ENCODE measurements around the gene R3HDM2.

R3HDM2 gene

GRCh38 chr12:57240066-57240921 is 190.5 kb downstream of the R3HDM2 start:
- DNase-seq (ENCODE audit: low read depth), result peak; percentile 65

- DNase-seq (ENCODE audit: low read depth), result no peak
These were observed 191.2 kb downstream of the R3HDM2 start for GRCh38 chr12:57239587-57240065.

GRCh38 chr12:57238854-57239554 is 191.8 kb downstream of the R3HDM2 start:
- peak; percentile 73 for DNase-seq (ENCODE audit: low read depth)

GRCh38 chr12:57237932-57238853 is 192.7 kb downstream of the R3HDM2 start:
- DNase-seq (ENCODE audit: low read depth), result no peak

GRCh38 chr12:57237596-57237931 is 193.3 kb downstream of the R3HDM2 start:
- DNase-seq (ENCODE audit: low read depth), result no peak

- DNase-seq (ENCODE audit: low read depth), result no peak
These were observed 193.8 kb downstream of the R3HDM2 start for GRCh38 chr12:57236925-57237595.

GRCh38 chr12:57236201-57236924 is 194.5 kb downstream of the R3HDM2 start:
- no peak for DNase-seq (ENCODE audit: low read depth)

- DNase-seq (ENCODE audit: low read depth), result no peak
These were observed 195.1 kb downstream of the R3HDM2 start for GRCh38 chr12:57235728-57236131.

GRCh38 chr12:57235017-57235727 is 195.7 kb downstream of the R3HDM2 start:
- DNase-seq (ENCODE audit: low read depth), result no peak

GRCh38 chr12:57234571-57235016 is 196.2 kb downstream of the R3HDM2 start:
- DNase-seq (ENCODE audit: low read depth), result no peak

- DNase-seq (ENCODE audit: low read depth), result no peak
These were observed 196.6 kb downstream of the R3HDM2 start for GRCh38 chr12:57234233-57234570.

- DNase-seq (ENCODE audit: low read depth), result no peak
These were observed 197.2 kb downstream of the R3HDM2 start for GRCh38 chr12:57233357-57234232.

GRCh38 chr12:57232156-57232756 is 198.6 kb downstream of the R3HDM2 start:
- DNase-seq (ENCODE audit: low read depth), result no peak

- no peak for DNase-seq (ENCODE audit: low read depth)
These were observed 199.4 kb downstream of the R3HDM2 start for GRCh38 chr12:57231276-57232021.

- no peak for DNase-seq (ENCODE audit: low read depth)
These were observed 200.3 kb downstream of the R3HDM2 start for GRCh38 chr12:57230381-57231155.

GRCh38 chr12:57229634-57230380 is 201.0 kb downstream of the R3HDM2 start, which contains the start of gene SHMT2:
Gene SHMT2 (plus strand): TSS chr12:57229711. CDS start chr12:57229779, 68 bp downstream.
- DNase-seq (ENCODE audit: low read depth), result peak; percentile 86

All from T follicular helper cell (primary cell).